HG03565 (cell line): ENCODE measurements around the gene KIAA1755.

Experiments
- ATAC-seq: cut with Tn5 transposase; IDR thresholded peaks from one replicate; pipeline ENCODE4 v1.9.1; 2021; ENCODE audit warnings: mild to moderate bottlenecking, moderate library complexity; ENCODE audit not compliant: unreplicated experiment

The KIAA1755 gene

GRCh38 chr20:38209054-38209675, 51.4 kb downstream of the KIAA1755 start:
- no peak for ATAC-seq

GRCh38 chr20:38208523-38208922, 52.0 kb downstream of the KIAA1755 start:
- no peak for ATAC-seq

GRCh38 chr20:38208088-38208487, 52.4 kb downstream of the KIAA1755 start:
- no peak for ATAC-seq

- no peak for ATAC-seq
These were observed 52.9 kb downstream of the KIAA1755 start for GRCh38 chr20:38207621-38208020.

- no peak for ATAC-seq
These were observed 55.5 kb downstream of the KIAA1755 start for GRCh38 chr20:38205001-38205400.

GRCh38 chr20:38203981-38204357, 56.6 kb downstream of the KIAA1755 start:
- ATAC-seq = no peak

- ATAC-seq = no peak
These were observed 57.1 kb downstream of the KIAA1755 start for GRCh38 chr20:38203337-38203980.

- ATAC-seq = no peak
These were observed 57.6 kb downstream of the KIAA1755 start for GRCh38 chr20:38202982-38203293.

GRCh38 chr20:38202153-38202981, 58.2 kb downstream of the KIAA1755 start:
- no peak for ATAC-seq

- no peak for ATAC-seq
These were observed 59.2 kb downstream of the KIAA1755 start for GRCh38 chr20:38201356-38201755.

- no peak for ATAC-seq
These were observed 59.9 kb downstream of the KIAA1755 start for GRCh38 chr20:38200646-38201045.

GRCh38 chr20:38199501-38200390, 60.8 kb downstream of the KIAA1755 start:
- ATAC-seq = no peak

GRCh38 chr20:38198238-38198861, 62.2 kb downstream of the KIAA1755 start:
- no peak for ATAC-seq

- no peak for ATAC-seq
These were observed 62.9 kb downstream of the KIAA1755 start for GRCh38 chr20:38197619-38198018.

- no peak for ATAC-seq
These were observed 63.3 kb downstream of the KIAA1755 start for GRCh38 chr20:38197217-38197616.

GRCh38 chr20:38196592-38196991, 63.9 kb downstream of the KIAA1755 start:
- ATAC-seq = no peak

GRCh38 chr20:38196076-38196475, 64.5 kb downstream of the KIAA1755 start:
- no peak for ATAC-seq

- no peak for ATAC-seq
These were observed 65.0 kb downstream of the KIAA1755 start for GRCh38 chr20:38195521-38195920.

GRCh38 chr20:38194971-38195504, 65.5 kb downstream of the KIAA1755 start:
- ATAC-seq = no peak

GRCh38 chr20:38193586-38194105, 66.9 kb downstream of the KIAA1755 start:
- no peak for ATAC-seq
